ENCODE data around the gene SPTBN4. TPM values are rescaled to one million over a fixed set of nuclear protein-coding genes. Genes with fewer than 3 reads are reported as not detected.

Gene SPTBN4
- total and polyA plus RNA-seq, 2 of the 4 experiments (the other 2 are of a cell fraction), result 0.72 to 0.91 TPM

- dilution Hi-C loops (cut with HindIII; ENCODE audit: low sequenced_read_pairs, unreplicated experiment), result no loop called here
- 0 out of 2 replicates have a peak overlapping the region, but pooled peaks have one; percentile 16 for H2AK5ac ChIP-seq (ENCODE audit: low read depth, low read length)
- 100% methylated on average over 2 of the region's 5 CpGs; no CpG with 5 or more reads in 1 of the 2 experiments for WGBS, 2 experiments (ENCODE audit: extremely low coverage in 2 of 2, insufficient read length in 1 of 2)
- no peak overlapping the region for H2AK9ac ChIP-seq (replicated peaks; ENCODE audit: low read depth, low read length, poor library complexity)
- H4K8ac ChIP-seq (ENCODE audit: low read depth in 2 of 2, low read length in 2 of 2), result no peak overlapping the region
- H3K79me1 ChIP-seq (ENCODE audit: low read depth in 1 of 2, low read length in 2 of 2), result no peaks in the 10 kb centered on the region
- H3K23ac ChIP-seq (ENCODE audit: low read depth, low read length), result no peak overlapping the region
- no peaks in the 10 kb centered on the region for H3K9me3 ChIP-seq (ENCODE audit: control insufficient read depth, insufficient read depth, low read length)
- in situ Hi-C loops (cut with MboI; ENCODE audit: low sequenced_read_pairs), result no loop called here
- TF ChIP-seq RFX5 (IDR thresholded peaks at IDR 0.05; ENCODE audit: low read depth, low read length), result no peak
- no peak for TF ChIP-seq MAFK (IDR thresholded peaks at IDR 0.05; ENCODE audit: low read depth, low read length)
- TF ChIP-seq CEBPB (IDR thresholded peaks at IDR 0.05; ENCODE audit: low read depth, low read length), result no peak
- no peak for TF ChIP-seq USF2 (IDR thresholded peaks at IDR 0.05; ENCODE audit: low read depth, low read length)
- TF ChIP-seq NFE2L2 (IDR thresholded peaks at IDR 0.05; ENCODE audit: low read depth, low read length), result no peak
- TF ChIP-seq CTCF (conservative IDR thresholded peaks at IDR 0.05; ENCODE audit: low read depth, low read length), result no peak
- TF ChIP-seq CHD1 (IDR thresholded peaks at IDR 0.05; ENCODE audit: low read depth, low read length), result no peak
- no peak for TF ChIP-seq MAZ (IDR thresholded peaks at IDR 0.05; ENCODE audit: borderline replicate concordance, low read depth, low read length)
- TF ChIP-seq ELK1 (IDR thresholded peaks at IDR 0.05; ENCODE audit: borderline replicate concordance, low read depth, low read length), result no peak
- no peak for TF ChIP-seq MXI1 (IDR thresholded peaks at IDR 0.05; ENCODE audit: borderline replicate concordance, low read depth, low read length)
- TF ChIP-seq POLR2A (IDR thresholded peaks at IDR 0.05; ENCODE audit: low read depth, low read length), result no peak
- no peak for TF ChIP-seq BHLHE40 (IDR thresholded peaks at IDR 0.05; ENCODE audit: low read depth, low read length)
- TF ChIP-seq RCOR1 (IDR thresholded peaks at IDR 0.05; ENCODE audit: insufficient replicate concordance, low read length), result no peak
- no peak for TF ChIP-seq SMC3 (IDR thresholded peaks at IDR 0.05; ENCODE audit: low read depth, low read length)
- TF ChIP-seq FOS (IDR thresholded peaks at IDR 0.05; ENCODE audit: low read depth, low read length), result no peak
- TF ChIP-seq RAD21 (IDR thresholded peaks at IDR 0.05; ENCODE audit: low read length), result no peak
- no peaks in the 10 kb centered on the region for H3K27me3 ChIP-seq (ENCODE audit: control insufficient read depth, insufficient read depth, low read length)
- H2BK5ac ChIP-seq (ENCODE audit: low read depth, low read length, poor library complexity, severe bottlenecking), result no peak overlapping the region
- no peaks in the 10 kb centered on the region; the same call in 1 of the 2 replicates for H3K4me1 ChIP-seq (ENCODE audit: control insufficient read depth, insufficient read depth, low read length)
- DNase-seq (no peak), ATAC-seq (ENCODE audit: low read depth) (no peak; the same call in 1 of the 2 replicates)
- intact Hi-C loops (cut with micrococcal nuclease), result no loop called here
- BruUV-seq (replicated peaks), result no TSS peak
- H2BK15ac ChIP-seq (ENCODE audit: low read depth, low read length), result no peak overlapping the region
- no peak overlapping the region for H3K56ac ChIP-seq (ENCODE audit: extremely low read depth, insufficient read depth, low read length)
- no peak overlapping the region for H3K4ac ChIP-seq (ENCODE audit: low read depth, low read length)
- H2BK20ac ChIP-seq (ENCODE audit: low read depth, low read length), result 0 out of 2 replicates have a peak overlapping the region, but pooled peaks have one; percentile 24
- H4K5ac ChIP-seq (ENCODE audit: low read depth, low read length), result no peak overlapping the region
- CTCF ChIA-PET, result interaction anchor here (2.9 kb wide), 1 partner anchor 11 kb away, joined by 10 read pairs; no protein-coding TSS in a partner anchor
- H3K18ac ChIP-seq (ENCODE audit: low read depth, low read length), result no peak overlapping the region
- POLR2A ChIA-PET (ENCODE audit: unreplicated experiment), result no interaction called here
- no peak overlapping the region for H3K4me3 ChIP-seq (ENCODE audit: insufficient read depth, low read depth, low read length)
- H3K9ac ChIP-seq (ENCODE audit: low read depth, low read length), result no peak overlapping the region
- peaks cover 3% of the 10 kb centered on the region; the same call in 1 of the 2 replicates for H3K9me1 ChIP-seq (ENCODE audit: insufficient read depth, low read length)
- no peak overlapping the region for H3K27ac ChIP-seq (ENCODE audit: insufficient read depth, low read length)
- no peak overlapping the region for H4K91ac ChIP-seq (ENCODE audit: insufficient read depth, low read depth, low read length)
- no peak overlapping the region for H3K4me2 ChIP-seq (ENCODE audit: low read depth, low read length)
- H2BK120ac ChIP-seq (ENCODE audit: low read depth, low read length), result no peak overlapping the region
- H2AFZ ChIP-seq (replicated peaks; ENCODE audit: low read length, poor library complexity), result no peak overlapping the region
- no peak overlapping the region for H3K14ac ChIP-seq (replicated peaks; ENCODE audit: low read depth, low read length)
- H4K20me1 ChIP-seq (ENCODE audit: insufficient read depth, low read length), result no peaks in the 10 kb centered on the region
- peaks cover 4% of the 10 kb centered on the region; the same call in 1 of the 2 replicates for H3K36me3 ChIP-seq (ENCODE audit: control insufficient read depth, insufficient read depth, low read length)
Measured at GRCh38 chr19:40453151-40453735, 13.6 kb upstream of the SPTBN4 start.
